Osteocyte (in vitro differentiated cells): ENCODE data around the gene MCTP1. TPM values are rescaled to one million over a fixed set of nuclear protein-coding genes. Genes with fewer than 3 reads are reported as not detected.

Experiments used
- DNase-seq: peaks from one replicate; pipeline ENCODE4 v3.0.0; 2021; ENCODE audit warnings: mixed read lengths; ENCODE audit not compliant: unreplicated experiment; ENCODE audit errors: extremely low spot score
- H3K27ac Mint-ChIP-seq: one replicate; pipeline ENCODE4 v1.8.0; 2021; ENCODE audit warnings: mild to moderate bottlenecking, mixed read lengths; ENCODE audit not compliant: unreplicated experiment
- H3K27me3 Mint-ChIP-seq: one replicate; pipeline ENCODE4 v1.8.0; 2021; ENCODE audit warnings: mixed read lengths; ENCODE audit not compliant: unreplicated experiment
- H3K36me3 Mint-ChIP-seq: one replicate; pipeline ENCODE4 v1.8.0; 2021; ENCODE audit warnings: mixed read lengths; ENCODE audit not compliant: unreplicated experiment
- H3K4me1 Mint-ChIP-seq: one replicate; pipeline ENCODE4 v1.8.0; 2021; ENCODE audit warnings: mixed read lengths; ENCODE audit not compliant: unreplicated experiment
- H3K4me3 Mint-ChIP-seq: one replicate; pipeline ENCODE4 v1.8.0; 2021; ENCODE audit warnings: mild to moderate bottlenecking, moderate library complexity, mixed read lengths; ENCODE audit not compliant: unreplicated experiment
- H3K9me3 Mint-ChIP-seq: one replicate; pipeline ENCODE4 v1.8.0; 2021; ENCODE audit warnings: mixed read lengths; ENCODE audit not compliant: unreplicated experiment
- CTCF ChIP-seq: fragments of 200-600 bp; sonication (generic); IDR thresholded peaks from 2 replicates; pipeline ENCODE4 v1.5.0; 2021; ENCODE audit warnings: antibody characterized with exemption, mild to moderate bottlenecking, moderate library complexity
- total RNA-seq: library from RNA; stranded (reverse); gene quantifications from 2 replicates; pipeline ENCODE4 v1.2.1, GENCODE V29; 2021

The MCTP1 gene
- total RNA-seq, 1 donor from 2014 or later: 0.67 TPM

GRCh38 chr5:95110118-95110517 lies 174.8 kb downstream of the MCTP1 start:
- H3K27me3 Mint-ChIP-seq: peaks cover 33% of the 10 kb centered on the region
- no peak overlapping the region for H3K27ac Mint-ChIP-seq
- no peaks in the 10 kb centered on the region for H3K9me3 Mint-ChIP-seq
- no peaks in the 10 kb centered on the region for H3K36me3 Mint-ChIP-seq
- H3K4me1 Mint-ChIP-seq: no peaks in the 10 kb centered on the region
- DNase-seq: no peak
- H3K4me3 Mint-ChIP-seq: no peak overlapping the region
- TF ChIP-seq CTCF: no peak

- no peak for DNase-seq
- Mint-ChIP-seq H3K9me3 (no peaks in the 10 kb centered on the region), H3K4me1 (no peaks in the 10 kb centered on the region), H3K27me3 (peaks cover 39% of the 10 kb centered on the region), H3K4me3 (no peak overlapping the region), H3K27ac (no peak overlapping the region), H3K36me3 (no peaks in the 10 kb centered on the region)
- no peak for TF ChIP-seq CTCF
Observed at GRCh38 chr5:95107138-95107537, 177.8 kb downstream of the MCTP1 start.

GRCh38 chr5:95105638-95106037 lies 179.3 kb downstream of the MCTP1 start:
- Mint-ChIP-seq H3K4me1 (no peaks in the 10 kb centered on the region), H3K4me3 (no peak overlapping the region), H3K27me3 (peaks cover 30% of the 10 kb centered on the region), H3K27ac (no peak overlapping the region), H3K9me3 (no peaks in the 10 kb centered on the region), H3K36me3 (no peaks in the 10 kb centered on the region)
- no peak for DNase-seq
- TF ChIP-seq CTCF: no peak

- no peak overlapping the region for H3K4me3 Mint-ChIP-seq
- H3K4me1 Mint-ChIP-seq: no peaks in the 10 kb centered on the region
- no peak for DNase-seq
- H3K9me3 Mint-ChIP-seq: no peaks in the 10 kb centered on the region
- H3K27ac Mint-ChIP-seq: no peak overlapping the region
- H3K27me3 Mint-ChIP-seq: peaks cover 9% of the 10 kb centered on the region
- no peaks in the 10 kb centered on the region for H3K36me3 Mint-ChIP-seq
- no peak for TF ChIP-seq CTCF
Observed at GRCh38 chr5:95102687-95103086, 182.2 kb downstream of the MCTP1 start.

- no peaks in the 10 kb centered on the region for H3K4me1 Mint-ChIP-seq
- DNase-seq: no peak
- H3K27ac Mint-ChIP-seq: no peak overlapping the region
- no peaks in the 10 kb centered on the region for H3K9me3 Mint-ChIP-seq
- no peak for TF ChIP-seq CTCF
- H3K36me3 Mint-ChIP-seq: no peaks in the 10 kb centered on the region
- peaks cover 12% of the 10 kb centered on the region for H3K27me3 Mint-ChIP-seq
- no peak overlapping the region for H3K4me3 Mint-ChIP-seq
Observed at GRCh38 chr5:95102080-95102479, 182.8 kb downstream of the MCTP1 start.
